Coronary artery (tissue), 2 donors: ENCODE measurements around the gene TNPO3.

ENCODE experiments used
- DNase-seq: peaks from one replicate; pipeline ENCODE4 v3.0.0-alpha.2; 2017; ENCODE audit warnings: low spot score
- H3K27ac ChIP-seq, 2 donors: fragments of 200-600 bp; sonication (generic); one replicate each; pipeline ENCODE4 v1.5.1; 2016 to 2019
- H3K4me3 ChIP-seq: fragments of 200-600 bp; sonication (generic); 2 replicates; pipeline ENCODE4 v1.5.1; 2016; ENCODE audit warnings: mild to moderate bottlenecking, moderate library complexity
- TF ChIP-seq, protein P1 (sequence below): fragments of 200-600 bp; sonication (generic); IDR thresholded peaks from one replicate; pipeline ENCODE4 v1.5.1; 2019; ENCODE audit warnings: antibody characterized with exemption

Gene TNPO3

DNA sequence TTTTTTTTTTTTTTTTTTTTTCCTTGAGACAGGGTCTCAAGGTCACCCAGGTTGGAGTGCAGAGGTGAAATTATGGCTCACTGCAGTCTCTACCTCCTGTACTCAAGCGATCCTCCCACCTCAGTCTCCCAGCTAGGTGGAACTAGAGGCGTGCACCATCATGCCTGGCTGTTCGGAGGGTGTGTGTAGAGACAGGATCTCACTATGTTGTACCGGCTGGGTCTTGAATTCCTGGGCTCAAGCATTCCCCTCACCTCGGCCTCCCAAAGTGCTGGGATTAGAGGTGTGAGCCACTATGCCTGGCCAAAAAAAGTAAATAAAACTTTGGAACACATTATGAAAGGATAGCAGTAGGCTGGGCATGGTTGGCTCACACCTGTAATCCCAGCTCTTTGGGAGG is 39.6 kb upstream of the TNPO3 start:
- TF ChIP-seq, protein P1, sequence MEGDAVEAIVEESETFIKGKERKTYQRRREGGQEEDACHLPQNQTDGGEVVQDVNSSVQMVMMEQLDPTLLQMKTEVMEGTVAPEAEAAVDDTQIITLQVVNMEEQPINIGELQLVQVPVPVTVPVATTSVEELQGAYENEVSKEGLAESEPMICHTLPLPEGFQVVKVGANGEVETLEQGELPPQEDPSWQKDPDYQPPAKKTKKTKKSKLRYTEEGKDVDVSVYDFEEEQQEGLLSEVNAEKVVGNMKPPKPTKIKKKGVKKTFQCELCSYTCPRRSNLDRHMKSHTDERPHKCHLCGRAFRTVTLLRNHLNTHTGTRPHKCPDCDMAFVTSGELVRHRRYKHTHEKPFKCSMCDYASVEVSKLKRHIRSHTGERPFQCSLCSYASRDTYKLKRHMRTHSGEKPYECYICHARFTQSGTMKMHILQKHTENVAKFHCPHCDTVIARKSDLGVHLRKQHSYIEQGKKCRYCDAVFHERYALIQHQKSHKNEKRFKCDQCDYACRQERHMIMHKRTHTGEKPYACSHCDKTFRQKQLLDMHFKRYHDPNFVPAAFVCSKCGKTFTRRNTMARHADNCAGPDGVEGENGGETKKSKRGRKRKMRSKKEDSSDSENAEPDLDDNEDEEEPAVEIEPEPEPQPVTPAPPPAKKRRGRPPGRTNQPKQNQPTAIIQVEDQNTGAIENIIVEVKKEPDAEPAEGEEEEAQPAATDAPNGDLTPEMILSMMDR: no peak
- no peak overlapping the region for H3K4me3 ChIP-seq
- no peak for DNase-seq
- no peak overlapping the region for H3K27ac ChIP-seq

DNA sequence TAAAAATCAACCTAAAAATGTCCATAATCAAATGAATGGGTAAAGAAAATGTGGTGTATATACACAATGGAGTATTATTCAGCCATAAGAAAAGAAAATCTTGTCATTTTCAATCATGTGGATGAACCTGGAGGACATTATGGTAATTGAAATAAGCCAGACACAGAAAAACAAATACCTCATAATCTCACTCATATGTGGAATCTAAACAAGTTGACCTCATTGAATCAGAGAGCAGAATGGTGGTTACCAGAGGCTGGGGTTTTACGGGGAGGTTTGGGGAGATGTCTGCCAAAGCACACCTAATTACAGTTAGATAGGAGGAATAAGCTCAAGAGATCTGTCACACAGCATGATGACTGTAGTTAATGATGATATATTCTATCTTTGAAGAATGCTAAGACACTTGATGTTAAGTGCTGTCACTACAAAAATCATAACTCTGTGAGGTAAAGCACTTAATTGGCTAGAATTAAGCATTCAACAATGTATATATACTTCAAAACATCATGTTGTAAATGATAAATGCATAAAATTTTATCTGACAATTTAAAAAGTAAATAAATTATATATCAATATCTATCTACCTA is 39.1 kb upstream of the TNPO3 start:
- H3K4me3 ChIP-seq: no peak overlapping the region
- H3K27ac ChIP-seq: no peak overlapping the region
- TF ChIP-seq, protein P1: no peak
- DNase-seq: no peak

DNA sequence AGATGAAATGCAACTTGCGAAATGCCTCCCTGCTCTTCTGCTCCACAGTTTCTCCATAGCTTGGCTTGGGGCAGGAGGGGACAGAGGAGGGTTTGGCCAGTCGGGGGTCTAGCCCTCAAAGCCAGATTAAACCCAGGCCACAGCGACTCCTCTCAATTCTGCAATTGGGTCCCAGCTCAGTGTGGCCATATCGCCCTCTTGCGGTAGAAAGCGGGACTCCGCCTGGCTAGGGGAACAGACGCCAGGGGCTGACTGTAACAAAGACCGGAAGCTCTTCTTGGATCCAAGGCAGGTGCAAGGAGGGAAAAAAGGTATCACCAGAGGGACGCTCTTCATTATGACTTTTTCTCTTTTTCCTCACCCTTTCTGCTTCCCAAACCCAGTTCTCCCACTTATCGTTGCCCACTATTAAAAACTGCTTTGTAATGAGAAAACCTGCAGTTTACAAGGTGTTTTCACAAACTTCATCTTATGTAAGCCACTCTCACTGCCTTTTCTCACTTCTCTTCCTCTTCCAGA is 36.6 kb upstream of the TNPO3 start:
- Histone ChIP-seq H3K27ac (no peak overlapping the region), H3K4me3 (no peak overlapping the region)
- DNase-seq: peak; percentile 79
- TF ChIP-seq, protein P1: peak; percentile 96

DNA sequence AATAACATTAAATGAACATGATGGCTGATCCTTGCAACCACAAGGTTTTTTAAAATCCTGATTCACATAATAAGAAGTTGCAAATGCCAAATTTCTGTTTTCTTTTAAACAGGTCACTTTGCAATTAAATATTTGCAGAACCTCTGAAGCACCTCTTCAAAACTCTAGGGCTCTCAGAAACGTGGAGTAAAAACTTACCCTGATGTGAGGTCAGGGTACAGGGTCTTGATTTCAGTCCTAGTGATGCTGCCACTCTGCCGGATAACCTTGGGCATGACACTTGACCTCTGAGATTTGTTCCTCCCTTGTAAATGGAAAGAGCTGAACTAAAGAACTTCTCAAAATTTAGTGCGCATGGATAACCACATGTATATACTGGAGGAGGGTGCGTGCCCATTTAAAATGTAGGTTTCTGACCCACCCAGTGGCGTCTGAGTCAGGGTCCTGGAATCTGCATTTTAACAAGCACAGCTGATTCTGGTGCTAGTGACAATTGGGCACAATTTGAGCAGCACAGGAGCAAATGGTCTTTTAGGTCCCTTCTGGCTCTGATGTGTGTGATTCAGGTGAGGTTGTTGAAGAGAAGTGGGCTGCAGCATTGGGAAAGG is 35.5 kb upstream of the TNPO3 start:
- no peak for DNase-seq
- Histone ChIP-seq H3K4me3 (no peak overlapping the region), H3K27ac (no peak overlapping the region)
- TF ChIP-seq, protein P1: no peak

DNA sequence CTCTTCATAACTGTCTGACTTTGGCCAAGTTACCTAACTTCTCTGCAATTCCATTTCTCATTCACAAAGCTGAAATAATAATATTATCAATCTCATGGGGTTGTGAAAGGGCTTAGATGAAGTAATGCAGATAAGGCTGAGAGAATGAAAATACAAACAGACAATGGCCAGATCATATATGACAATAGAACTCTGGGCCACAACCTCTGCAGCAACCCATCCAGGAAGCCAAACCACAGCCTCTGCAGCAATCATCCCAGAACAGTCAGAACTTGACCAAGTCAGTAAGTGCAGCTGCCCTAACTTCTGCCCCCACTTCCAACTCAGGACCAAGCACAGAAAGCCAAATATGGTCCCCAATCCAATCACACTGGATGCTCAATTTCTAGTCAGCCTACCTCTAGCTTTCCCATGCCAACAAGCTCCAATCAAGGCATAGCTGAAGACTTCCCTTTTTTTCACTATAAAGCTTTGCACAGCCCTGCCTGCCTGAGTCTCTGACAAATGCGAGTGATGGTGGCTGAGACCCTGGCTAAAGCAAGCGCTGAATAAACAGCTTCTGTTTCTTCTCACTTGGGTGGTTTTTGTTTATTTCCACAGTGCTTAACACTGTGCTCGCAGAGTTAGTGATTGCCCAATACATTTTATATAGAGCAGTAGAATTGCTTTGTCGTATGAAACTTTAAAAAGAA is 34.8 kb upstream of the TNPO3 start:
- DNase-seq: no peak
- Histone ChIP-seq H3K27ac (no peak overlapping the region), H3K4me3 (no peak overlapping the region)
- TF ChIP-seq, protein P1: no peak

DNA sequence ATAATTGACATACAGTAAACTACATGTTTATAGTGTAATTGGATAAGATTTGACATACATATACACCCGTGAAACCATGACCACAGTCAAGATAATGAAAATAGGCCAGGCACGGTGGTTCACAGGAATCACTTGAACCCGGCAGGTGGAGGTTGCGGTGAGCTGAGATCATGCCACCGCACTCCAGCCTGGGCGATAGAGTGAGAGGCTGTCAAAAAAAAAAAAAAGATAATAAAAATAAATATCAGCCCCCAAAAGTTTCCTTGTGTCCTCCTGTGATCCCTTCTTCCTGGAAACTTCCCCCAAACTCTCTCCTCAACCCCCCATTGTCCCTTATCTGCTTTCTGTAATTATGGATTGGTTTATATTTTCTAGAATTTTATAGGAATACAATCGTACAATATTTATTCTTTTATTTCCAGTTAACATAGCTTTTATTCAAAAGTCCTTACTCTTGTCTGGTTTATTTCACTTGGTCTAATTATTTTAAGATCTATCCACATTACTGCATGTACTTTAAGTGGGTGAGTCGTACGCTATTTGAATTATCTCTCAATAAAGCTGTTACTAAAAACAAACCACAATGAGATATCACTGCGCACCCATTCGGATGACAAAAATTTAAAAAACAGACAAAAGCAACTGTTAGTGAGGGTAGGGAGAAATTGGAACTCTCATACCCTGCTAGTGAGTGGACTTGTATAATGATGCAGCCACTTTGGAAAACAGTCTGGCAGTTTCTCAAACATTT is 30.1 kb upstream of the TNPO3 start:
- H3K4me3 ChIP-seq: no peak overlapping the region
- DNase-seq: no peak
- no peak overlapping the region for H3K27ac ChIP-seq
- TF ChIP-seq, protein P1: no peak
